Suprapubic skin (tissue), 4 donors: ENCODE measurements around the gene FRAS1. TPM values are rescaled to one million over a fixed set of nuclear protein-coding genes. Genes with fewer than 3 reads are reported as not detected.

Source experiments
- DNase-seq, 2 donors: peaks; one replicate each; pipeline ENCODE4 v3.0.0-alpha.2; 2019; ENCODE audit warnings: low spot score in 2 of 2
- H3K27ac ChIP-seq: fragments of 200-600 bp; sonication (generic); one replicate; pipeline ENCODE4 v1.5.1; 2019
- H3K27me3 ChIP-seq: fragments of 200-600 bp; sonication (generic); one replicate; pipeline ENCODE4 v1.5.1; 2019
- H3K36me3 ChIP-seq: fragments of 200-600 bp; sonication (generic); one replicate; pipeline ENCODE4 v1.5.1; 2019
- H3K4me1 ChIP-seq: fragments of 200-600 bp; sonication (generic); one replicate; pipeline ENCODE4 v1.5.1; 2019
- H3K4me3 ChIP-seq: fragments of 200-600 bp; sonication (generic); one replicate; pipeline ENCODE4 v1.5.1; 2019; ENCODE audit warnings: mild to moderate bottlenecking
- H3K9me3 ChIP-seq: fragments of 200-600 bp; sonication (generic); one replicate; pipeline ENCODE4 v1.5.1; 2019
- CTCF ChIP-seq, 2 donors: fragments of 200-600 bp in 1 of 2; fragments of 450-650 bp in 1 of 2; sonication (generic) in 1 of 2; IDR thresholded peaks; one replicate each; pipeline ENCODE4 v1.5.1; 2016 to 2019; ENCODE audit warnings: antibody characterized with exemption in 2 of 2, mild to moderate bottlenecking in 1 of 2, moderate library complexity in 1 of 2
- EP300 ChIP-seq: sonication (generic); formaldehyde crosslinking; IDR thresholded peaks from one replicate; pipeline ENCODE4 v1.6.1; 2017; ENCODE audit warnings: antibody characterized with exemption
- POLR2A ChIP-seq, 2 donors: fragments of 450-650 bp; IDR thresholded peaks; one replicate each; pipeline ENCODE4 v1.6.1; 2017; ENCODE audit warnings: antibody characterized with exemption in 2 of 2, mild to moderate bottlenecking in 2 of 2, moderate library complexity in 2 of 2
- POLR2AphosphoS5 ChIP-seq, 3 donors: sonication (generic); formaldehyde crosslinking; IDR thresholded peaks; one replicate each; pipeline ENCODE4 v1.6.1; 2017; ENCODE audit warnings: antibody characterized with exemption in 3 of 3
- WGBS: methylation state at CpG from one replicate; pipeline ENCODE4 v1.1.5; 2018; 5-methylcytosine and 5-hydroxymethylcytosine counted together
- total RNA-seq, 4 donors: library from RNA; depleted of rRNA; stranded (reverse); fragments of >200 nt; gene quantifications; one replicate each; pipeline ENCODE4 v1.1.0, GENCODE V29; 2016

FRAS1 gene
- total RNA-seq, 4 donors from 2014 or later, result 1.4 to 24.9 (median 3.8) TPM

- TF ChIP-seq POLR2AphosphoS5 (IDR thresholded peaks at IDR 0.05) (no peak), CTCF (IDR thresholded peaks at IDR 0.05) (no peak), EP300 (no peak), POLR2A (IDR thresholded peaks at IDR 0.05) (no peak)
- Histone ChIP-seq H3K9me3 (no peaks in the 10 kb centered on the region), H3K36me3 (no peaks in the 10 kb centered on the region), H3K4me1 (peaks cover 37% of the 10 kb centered on the region), H3K4me3 (peak overlapping the region; percentile 70), H3K27ac (peak overlapping the region; percentile 81), H3K27me3 (peaks cover 5% of the 10 kb centered on the region)
- WGBS, result 1% methylated on average over 34 of the region's 54 CpGs
- DNase-seq, result peak; percentile 68 to 80
Measured at GRCh38 chr4:78058591-78059523, 1.7 kb downstream of the FRAS1 start.

- H3K9me3 ChIP-seq, result no peaks in the 10 kb centered on the region
- DNase-seq, result peak in 1 of 2 donors; percentile 66
- WGBS, result 8% methylated on average over 7 of the region's 7 CpGs
- H3K4me3 ChIP-seq, result peak overlapping the region; percentile 70
- H3K36me3 ChIP-seq, result no peaks in the 10 kb centered on the region
- H3K4me1 ChIP-seq, result peaks cover 37% of the 10 kb centered on the region
- H3K27me3 ChIP-seq, result peaks cover 5% of the 10 kb centered on the region
- TF ChIP-seq CTCF (IDR thresholded peaks at IDR 0.05) (peak in 1 of 2 donors; percentile 60), POLR2AphosphoS5 (IDR thresholded peaks at IDR 0.05) (no peak)
- H3K27ac ChIP-seq, result peak overlapping the region; percentile 81
Measured at GRCh38 chr4:78059524-78059889, 2.4 kb downstream of the FRAS1 start.

GRCh38 chr4:78059938-78060337 is 2.8 kb downstream of the FRAS1 start:
- H3K9me3 ChIP-seq, result no peaks in the 10 kb centered on the region
- H3K36me3 ChIP-seq, result no peaks in the 10 kb centered on the region
- peaks cover 37% of the 10 kb centered on the region for H3K4me1 ChIP-seq
- TF ChIP-seq CTCF (IDR thresholded peaks at IDR 0.05), result no peak
- no peak for TF ChIP-seq POLR2A (IDR thresholded peaks at IDR 0.05)
- TF ChIP-seq EP300, result no peak
- TF ChIP-seq POLR2AphosphoS5 (IDR thresholded peaks at IDR 0.05), result no peak
- peaks cover 5% of the 10 kb centered on the region for H3K27me3 ChIP-seq
- WGBS, result 91% methylated on average over 1 of the region's 1 CpG
- H3K4me3 ChIP-seq, result no peak overlapping the region
- DNase-seq, result no peak
- no peak overlapping the region for H3K27ac ChIP-seq

- DNase-seq, result no peak
- H3K36me3 ChIP-seq, result no peaks in the 10 kb centered on the region
- no peaks in the 10 kb centered on the region for H3K9me3 ChIP-seq
- TF ChIP-seq POLR2AphosphoS5 (IDR thresholded peaks at IDR 0.05) (no peak), EP300 (no peak), CTCF (IDR thresholded peaks at IDR 0.05) (no peak), POLR2A (IDR thresholded peaks at IDR 0.05) (no peak)
- peaks cover 24% of the 10 kb centered on the region for H3K4me1 ChIP-seq
- 44% methylated on average over 2 of the region's 2 CpGs for WGBS
- no peaks in the 10 kb centered on the region for H3K27me3 ChIP-seq
- no peak overlapping the region for H3K27ac ChIP-seq
- H3K4me3 ChIP-seq, result no peak overlapping the region
Measured at GRCh38 chr4:78061939-78062570, 4.9 kb downstream of the FRAS1 start.

GRCh38 chr4:78065508-78066192 is 8.5 kb downstream of the FRAS1 start:
- no peak overlapping the region for H3K4me3 ChIP-seq
- no peaks in the 10 kb centered on the region for H3K9me3 ChIP-seq
- no peaks in the 10 kb centered on the region for H3K36me3 ChIP-seq
- H3K4me1 ChIP-seq, result no peaks in the 10 kb centered on the region
- DNase-seq, result no peak
- TF ChIP-seq POLR2AphosphoS5 (IDR thresholded peaks at IDR 0.05) (no peak), POLR2A (IDR thresholded peaks at IDR 0.05) (no peak), EP300 (no peak), CTCF (IDR thresholded peaks at IDR 0.05) (no peak)
- 28% methylated on average over 4 of the region's 4 CpGs for WGBS
- no peak overlapping the region for H3K27ac ChIP-seq
- no peaks in the 10 kb centered on the region for H3K27me3 ChIP-seq
